Activated CD8-positive, alpha-beta memory T cell treated with anti-CD3 and anti-CD28 coated beads, Interleukin-2, amount 50 U/mL, for 4 hours (primary cell): ENCODE results near the gene FSTL1.
A peak's percentile ranks its signal among the peaks of the same experiment; 100 is the strongest.

ENCODE experiments used
- DNase-seq: peaks from one replicate; pipeline ENCODE4 v3.0.0-alpha.2; 2020

Gene FSTL1

GRCh38 chr3:120349855-120350125 is 101.0 kb downstream of the FSTL1 start:
- no peak for DNase-seq

- DNase-seq = peak; percentile 88
Measured at GRCh38 chr3:120348991-120349854, 101.6 kb downstream of the FSTL1 start, which contains the start of gene LRRC58. TSS of gene LRRC58 (minus strand) at chr3:120349354. CDS start at chr3:120349243, 111 bp downstream.

- peak; percentile 51 for DNase-seq
Measured at GRCh38 chr3:120348065-120348990, 102.5 kb downstream of the FSTL1 start.

- DNase-seq = no peak
Measured at GRCh38 chr3:120344349-120344748, 106.4 kb downstream of the FSTL1 start.
